CD4-positive, alpha-beta T cell (primary cell): Measurements from ENCODE around the gene FBLN2. TPM values are rescaled to one million over a fixed set of nuclear protein-coding genes. Genes with fewer than 3 reads are reported as not detected.
"Not testable (repeated sequence)": the region's sequence is repeated elsewhere in the genome, so short reads cannot be mapped to it uniquely, and the experiment has no call there.

Experiments used
- ATAC-seq: fragments of 200-7000 bp; cut with Tn5 transposase; one replicate; pipeline ENCODE4 v1.10.0; 2022; ENCODE audit warnings: mild to moderate bottlenecking; ENCODE audit not compliant: poor library complexity
- CTCF ChIA-PET: fragments of 350-600 bp; sonication (Branson Sonifier 250); formaldehyde crosslinking; loops from one replicate; lab custom pipeline; 2021; ENCODE audit warnings: antibody characterized with exemption, inconsistent platforms; lab: Charles Lee
- POLR2A ChIA-PET: fragments of 350-600 bp; sonication (Branson Sonifier 250); formaldehyde crosslinking; loops from one replicate; lab custom pipeline; 2021; ENCODE audit warnings: antibody characterized with exemption, inconsistent platforms; lab: Charles Lee
- DNase-seq, 14 experiments: peaks; one replicate each; pipeline ENCODE4 v3.0.0-alpha.2; 2013 to 2020; ENCODE audit warnings: mixed read lengths in 2 of 14
- H3K27ac ChIP-seq, 2 donors: one replicate each; pipeline versions ENCODE4 v1.5.1 to v1.7.0; 2013; ENCODE audit warnings: low read length in 2 of 2, low read depth in 1 of 2, mild to moderate bottlenecking in 1 of 2
- H3K27me3 ChIP-seq, 2 experiments: 1 replicate in 1 of 2; 2 replicates in 1 of 2; pipeline versions ENCODE4 v1.6.1 to v1.7.0; 2013; ENCODE audit warnings: low read length in 2 of 2, control low read depth in 1 of 2, mild to moderate bottlenecking in 1 of 2, moderate library complexity in 1 of 2; ENCODE audit not compliant: insufficient read depth in 2 of 2, control insufficient read depth in 1 of 2
- H3K36me3 ChIP-seq: one replicate; pipeline ENCODE4 v1.6.1; 2013; ENCODE audit warnings: low read length, control low read depth; ENCODE audit not compliant: insufficient read depth
- H3K4me1 ChIP-seq: one replicate; pipeline ENCODE4 v1.6.1; 2013; ENCODE audit warnings: low read length, control low read depth; ENCODE audit not compliant: insufficient read depth
- H3K4me3 ChIP-seq: one replicate; pipeline ENCODE4 v1.5.1; 2013; ENCODE audit warnings: mild to moderate bottlenecking, low read length, moderate library complexity
- H3K9me3 ChIP-seq, 2 experiments: 1 replicate in 1 of 2; 2 replicates in 1 of 2; pipeline versions ENCODE4 v1.6.1 to v1.7.0; 2013; ENCODE audit warnings: low read length in 2 of 2, mild to moderate bottlenecking in 2 of 2, control low read depth in 1 of 2, moderate library complexity in 1 of 2; ENCODE audit not compliant: control insufficient read depth in 1 of 2, insufficient read depth in 1 of 2
- H3K27ac Mint-ChIP-seq: one replicate; pipeline ENCODE4 v1.8.0; 2020; ENCODE audit warnings: mixed read lengths
- H3K27me3 Mint-ChIP-seq: one replicate; pipeline ENCODE4 v1.8.0; 2021; ENCODE audit warnings: mixed read lengths
- H3K36me3 Mint-ChIP-seq: one replicate; pipeline ENCODE4 v1.8.0; 2021; ENCODE audit warnings: low read depth, mixed read lengths
- H3K4me1 Mint-ChIP-seq: one replicate; pipeline ENCODE4 v1.8.0; 2021; ENCODE audit warnings: low read depth, mixed read lengths
- H3K4me3 Mint-ChIP-seq: one replicate; pipeline ENCODE4 v1.8.0; 2020; ENCODE audit warnings: mild to moderate bottlenecking, mixed read lengths
- H3K9me3 Mint-ChIP-seq: one replicate; pipeline ENCODE4 v1.8.0; 2020; ENCODE audit warnings: mixed read lengths
- intact Hi-C, 2 experiments: fragments of 100-400 bp; cut with DNase I in 1 of 2; cut with micrococcal nuclease in 1 of 2; formaldehyde crosslinking; loops; one replicate each; pipeline versions ENCODE4 v1.15.1 to v1.9.0; 2023 to 2025; cut with DNase I, micrococcal nuclease
- total RNA-seq, 174 experiments: library from RNA in 2 of 174; stranded (reverse) in 2 of 174; gene quantifications; one replicate each; pipeline ENCODE4 v1.2.3 and lab custom pipeline; 2021 to 2026
- TF ChIP-seq, protein P1 (sequence below): fragments of 200-600 bp; IDR thresholded peaks from one replicate; pipeline ENCODE4 v1.8.0; 2022; ENCODE audit warnings: antibody characterized with exemption, mild to moderate bottlenecking

FBLN2 gene
- total RNA-seq, 2 experiments from 2014 or later: 0.19 to 0.25 TPM

DNA sequence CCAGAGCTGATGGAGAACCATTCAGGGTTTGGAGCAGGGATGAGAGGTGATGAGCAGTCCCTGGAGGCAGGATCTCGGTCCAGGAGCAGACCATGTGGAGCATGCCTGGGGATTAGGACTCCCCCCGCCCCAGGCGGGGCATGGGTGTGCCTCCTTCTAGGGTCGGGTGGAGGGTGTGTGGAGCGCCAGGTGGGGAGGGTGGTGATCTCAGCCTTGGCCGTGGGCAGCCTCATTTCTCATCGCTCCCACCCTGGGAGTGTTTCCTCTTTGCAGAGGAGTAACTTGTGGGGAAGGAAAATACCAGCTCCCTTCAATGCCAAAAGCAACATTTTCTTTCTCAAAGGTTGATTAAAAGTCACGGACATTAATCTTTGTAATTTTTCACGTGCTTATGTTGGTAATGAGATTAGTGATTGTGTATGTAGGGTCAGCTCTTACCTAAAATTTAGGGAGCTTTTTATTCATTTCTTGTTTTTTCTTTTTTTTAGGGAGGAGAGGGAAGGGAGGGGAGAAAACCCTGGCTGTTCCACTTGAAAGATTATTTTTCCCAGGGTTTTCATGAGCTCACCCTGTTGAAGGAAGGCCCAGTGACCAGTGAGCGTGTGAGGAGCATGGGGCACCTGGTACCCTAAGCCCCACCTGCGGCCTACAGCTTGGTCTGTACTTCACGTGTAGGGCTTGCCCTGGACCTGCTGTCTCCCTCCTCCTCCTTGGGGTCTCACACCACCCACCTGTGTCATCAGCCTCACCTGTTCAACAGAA is 11.0 kb downstream of the FBLN2 start:
- intact Hi-C loops: no loop called here

GRCh38 chr3:13561376-13561775 is 12.5 kb downstream of the FBLN2 start:
- peaks cover 0 to 2% of the 10 kb centered on the region in 2 experiments for H3K27me3 ChIP-seq
- H3K27me3 Mint-ChIP-seq: peaks cover 15% of the 10 kb centered on the region
- H3K4me1 Mint-ChIP-seq: no peaks in the 10 kb centered on the region

More for the DNA sequence above, 11.0 kb downstream of the FBLN2 start:
- Mint-ChIP-seq H3K27me3 (peaks cover 15% of the 10 kb centered on the region), H3K4me3 (no peak overlapping the region), H3K36me3 (no peaks in the 10 kb centered on the region), H3K27ac (no peak overlapping the region), H3K9me3 (no peaks in the 10 kb centered on the region), H3K4me1 (no peaks in the 10 kb centered on the region)
- CTCF ChIA-PET: interaction anchor here (0.7 kb wide), 1 partner anchor 88 kb away, joined by 3 read pairs; no protein-coding TSS in a partner anchor
- H3K36me3 ChIP-seq: no peaks in the 10 kb centered on the region
- peaks cover 0 to 2% of the 10 kb centered on the region in 2 experiments for H3K27me3 ChIP-seq
- H3K4me1 ChIP-seq: no peaks in the 10 kb centered on the region
- DNase-seq (no peak), ATAC-seq (no peak)
- TF ChIP-seq, protein P1, sequence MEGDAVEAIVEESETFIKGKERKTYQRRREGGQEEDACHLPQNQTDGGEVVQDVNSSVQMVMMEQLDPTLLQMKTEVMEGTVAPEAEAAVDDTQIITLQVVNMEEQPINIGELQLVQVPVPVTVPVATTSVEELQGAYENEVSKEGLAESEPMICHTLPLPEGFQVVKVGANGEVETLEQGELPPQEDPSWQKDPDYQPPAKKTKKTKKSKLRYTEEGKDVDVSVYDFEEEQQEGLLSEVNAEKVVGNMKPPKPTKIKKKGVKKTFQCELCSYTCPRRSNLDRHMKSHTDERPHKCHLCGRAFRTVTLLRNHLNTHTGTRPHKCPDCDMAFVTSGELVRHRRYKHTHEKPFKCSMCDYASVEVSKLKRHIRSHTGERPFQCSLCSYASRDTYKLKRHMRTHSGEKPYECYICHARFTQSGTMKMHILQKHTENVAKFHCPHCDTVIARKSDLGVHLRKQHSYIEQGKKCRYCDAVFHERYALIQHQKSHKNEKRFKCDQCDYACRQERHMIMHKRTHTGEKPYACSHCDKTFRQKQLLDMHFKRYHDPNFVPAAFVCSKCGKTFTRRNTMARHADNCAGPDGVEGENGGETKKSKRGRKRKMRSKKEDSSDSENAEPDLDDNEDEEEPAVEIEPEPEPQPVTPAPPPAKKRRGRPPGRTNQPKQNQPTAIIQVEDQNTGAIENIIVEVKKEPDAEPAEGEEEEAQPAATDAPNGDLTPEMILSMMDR: no peak
- H3K27ac ChIP-seq: no peak overlapping the region
- POLR2A ChIA-PET: no interaction called here
- peaks cover 0 to 10% of the 10 kb centered on the region in 2 experiments for H3K9me3 ChIP-seq
- H3K4me3 ChIP-seq: no peak overlapping the region

DNA sequence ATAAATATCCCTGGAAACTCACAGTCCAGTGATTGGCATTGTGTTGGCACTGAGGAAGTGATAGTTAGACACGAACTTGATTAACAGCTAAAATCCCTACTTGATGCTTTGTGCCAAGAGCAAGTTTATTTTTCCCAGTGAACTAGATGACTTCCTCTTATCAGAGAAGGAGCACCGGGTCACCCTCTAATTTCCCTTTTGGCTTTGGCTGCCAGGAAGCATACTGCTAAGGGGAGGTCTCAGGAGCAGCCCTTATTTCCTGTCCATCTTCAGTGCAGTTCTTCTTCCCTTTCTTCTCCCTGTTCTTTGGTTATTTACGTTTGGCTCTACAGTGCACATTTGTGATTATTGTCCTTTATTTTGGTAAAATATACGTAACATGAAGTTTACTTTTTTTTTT is 13.0 kb downstream of the FBLN2 start:
- Histone ChIP-seq H3K27ac (no peak overlapping the region), H3K27me3 (peaks cover 0 to 2% of the 10 kb centered on the region in 2 experiments), H3K4me1 (no peaks in the 10 kb centered on the region), H3K36me3 (no peaks in the 10 kb centered on the region), H3K9me3 (peaks cover 0 to 10% of the 10 kb centered on the region in 2 experiments), H3K4me3 (no peak overlapping the region)
- Mint-ChIP-seq H3K27me3 (peaks cover 15% of the 10 kb centered on the region), H3K4me1 (no peaks in the 10 kb centered on the region), H3K9me3 (no peaks in the 10 kb centered on the region), H3K27ac (no peak overlapping the region), H3K4me3 (no peak overlapping the region), H3K36me3 (no peaks in the 10 kb centered on the region)
- ATAC-seq: no peak
- CTCF ChIA-PET: no interaction called here
- DNase-seq: no peak
- POLR2A ChIA-PET: no interaction called here
- TF ChIP-seq, protein P1: no peak
- intact Hi-C loops: no loop called here

More at GRCh38 chr3:13561376-13561775, 12.5 kb downstream of the FBLN2 start:
- H3K36me3 Mint-ChIP-seq: no peaks in the 10 kb centered on the region
- Histone ChIP-seq H3K36me3 (no peaks in the 10 kb centered on the region), H3K9me3 (peaks cover 0 to 10% of the 10 kb centered on the region in 2 experiments), H3K4me1 (no peaks in the 10 kb centered on the region), H3K27ac (no peak overlapping the region), H3K4me3 (no peak overlapping the region)
- no peak overlapping the region for H3K27ac Mint-ChIP-seq
- intact Hi-C loops: no loop called here
- POLR2A ChIA-PET: interaction anchor here (0.7 kb wide), 1 partner anchor 212 kb away, joined by 3 read pairs; no protein-coding TSS in a partner anchor
- no peak overlapping the region for H3K4me3 Mint-ChIP-seq
- DNase-seq (no peak), ATAC-seq (no peak)
- CTCF ChIA-PET: no interaction called here
- TF ChIP-seq, protein P1: no peak
- H3K9me3 Mint-ChIP-seq: no peaks in the 10 kb centered on the region

- H3K9me3 ChIP-seq, H3K4me3 Mint-ChIP-seq, H3K27me3 ChIP-seq, ATAC-seq, CTCF ChIA-PET, H3K36me3 Mint-ChIP-seq, H3K4me1 Mint-ChIP-seq, H3K4me3 ChIP-seq, POLR2A ChIA-PET, H3K27ac ChIP-seq, DNase-seq, H3K9me3 Mint-ChIP-seq, H3K36me3 ChIP-seq, H3K27ac Mint-ChIP-seq, intact Hi-C loops, H3K4me1 ChIP-seq: not testable (repeated sequence)
- H3K27me3 Mint-ChIP-seq: peaks cover 15% of the 10 kb centered on the region
These were observed 13.5 kb downstream of the FBLN2 start for GRCh38 chr3:13562421-13562820.
